Measurements from ENCODE around the gene TMSB10. TPM values are rescaled to one million over a fixed set of nuclear protein-coding genes. Genes with fewer than 3 reads are reported as not detected.

TMSB10 gene
- total and polyA plus RNA-seq, 2 of the 13 experiments (the other 11 are each of a cell fraction or from before 2014, with no cell fraction given): 665 to 708 TPM

DNA sequence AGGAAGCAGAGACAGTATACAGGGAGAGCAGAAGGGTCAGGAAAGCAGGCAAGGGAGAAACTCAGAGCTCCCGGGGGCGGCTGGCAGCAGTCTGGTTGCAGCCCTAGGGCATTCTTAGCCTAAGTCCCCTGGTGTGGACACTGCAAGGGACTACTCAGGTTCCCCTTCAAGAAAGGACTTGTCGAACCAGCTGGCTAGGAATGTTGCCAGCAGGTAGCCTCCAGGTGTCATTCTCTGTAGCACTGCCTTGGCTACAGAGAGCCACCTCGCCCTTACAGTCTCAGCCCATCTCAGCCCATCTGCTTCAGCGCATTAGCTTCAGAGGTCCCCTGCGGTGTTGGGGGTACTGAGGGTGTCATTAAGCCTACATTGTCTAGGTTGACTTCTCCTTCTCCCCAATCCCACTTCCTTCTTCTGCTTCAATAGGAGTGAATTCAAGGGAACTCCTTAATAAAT is 11.3 kb upstream of the TMSB10 start:
- Histone ChIP-seq H3K36me3 (replicated peaks in 1 of 2; ENCODE audit: control insufficient read depth in 1 of 2, insufficient read depth in 2 of 2, low read length in 2 of 2) (no peaks in the 10 kb centered on the region), H3K27ac (ENCODE audit: extremely low read length, insufficient read depth, low read length) (no peak overlapping the region), H4K20me1 (ENCODE audit: insufficient read depth, low read length) (no peaks in the 10 kb centered on the region), H3K27me3 (ENCODE audit: control insufficient read depth in 1 of 2, insufficient read depth in 2 of 2, low read length in 2 of 2) (peaks cover 3 to 19% of the 10 kb centered on the region in 2 experiments; a peak in 3 of 5 replicates), H2AFZ (ENCODE audit: low read length) (no peak overlapping the region), H3K9me3 (ENCODE audit: low read length) (no peaks in the 10 kb centered on the region), H3K9ac (ENCODE audit: insufficient read depth, low read depth, low read length) (no peak overlapping the region), H3K79me2 (ENCODE audit: insufficient read depth, low read length) (no peaks in the 10 kb centered on the region), H3K4me1 (ENCODE audit: insufficient read depth, low read length) (peaks cover 15% of the 10 kb centered on the region), H3K4me3 (replicated peaks in 1 of 3; ENCODE audit: insufficient read depth in 1 of 3, low read depth in 2 of 3, low read length in 3 of 3) (no peak overlapping the region), H3K4me2 (ENCODE audit: low read depth, low read length) (no peak overlapping the region)
- FAIRE-seq (no peak), DNase-seq (ENCODE audit: low spot score) (no peak), ATAC-seq (no peak; the same call in 2 of the 3 replicates)
- ChIA-PET POLR2A (interaction anchor here (0.5 kb wide), 1 partner anchor 14 kb away, joined by 3 read pairs; no protein-coding TSS in a partner anchor), CTCF (ENCODE audit: low intra/inter-chr PET ratio, low total read pairs) (no interaction called here)
- intact Hi-C loops (cut with micrococcal nuclease; ENCODE audit: unreplicated experiment): no loop called here
- 35% methylated on average over 5 of the region's 6 CpGs for WGBS (ENCODE audit: low lambda C conversion rate)
- in situ Hi-C loops (cut with HindIII; ENCODE audit: extremely low pct_ligation_motif_present, low pct_unique_long_range_greater_than_20kb): no loop called here
- BruUV-seq (replicated peaks): no TSS peak
- TF ChIP-seq, protein P1, sequence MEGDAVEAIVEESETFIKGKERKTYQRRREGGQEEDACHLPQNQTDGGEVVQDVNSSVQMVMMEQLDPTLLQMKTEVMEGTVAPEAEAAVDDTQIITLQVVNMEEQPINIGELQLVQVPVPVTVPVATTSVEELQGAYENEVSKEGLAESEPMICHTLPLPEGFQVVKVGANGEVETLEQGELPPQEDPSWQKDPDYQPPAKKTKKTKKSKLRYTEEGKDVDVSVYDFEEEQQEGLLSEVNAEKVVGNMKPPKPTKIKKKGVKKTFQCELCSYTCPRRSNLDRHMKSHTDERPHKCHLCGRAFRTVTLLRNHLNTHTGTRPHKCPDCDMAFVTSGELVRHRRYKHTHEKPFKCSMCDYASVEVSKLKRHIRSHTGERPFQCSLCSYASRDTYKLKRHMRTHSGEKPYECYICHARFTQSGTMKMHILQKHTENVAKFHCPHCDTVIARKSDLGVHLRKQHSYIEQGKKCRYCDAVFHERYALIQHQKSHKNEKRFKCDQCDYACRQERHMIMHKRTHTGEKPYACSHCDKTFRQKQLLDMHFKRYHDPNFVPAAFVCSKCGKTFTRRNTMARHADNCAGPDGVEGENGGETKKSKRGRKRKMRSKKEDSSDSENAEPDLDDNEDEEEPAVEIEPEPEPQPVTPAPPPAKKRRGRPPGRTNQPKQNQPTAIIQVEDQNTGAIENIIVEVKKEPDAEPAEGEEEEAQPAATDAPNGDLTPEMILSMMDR (CRISPR knock-in tag; IDR thresholded peaks at IDR 0.05): no peak
- TF ChIP-seq HNRNPH1 (optimal IDR thresholded peaks at IDR 0.05; ENCODE audit: low read depth, low read length) (no peak), ZNF572 (CRISPR knock-in tag; IDR thresholded peaks at IDR 0.05) (no peak), JARID2 (CRISPR knock-in tag; IDR thresholded peaks at IDR 0.05; ENCODE audit: insufficient replicate concordance) (no peak), EED (CRISPR knock-in tag; IDR thresholded peaks at IDR 0.05) (no peak), HNF1A (IDR thresholded peaks at IDR 0.05; ENCODE audit: low read depth) (no peak), HNF1A (CRISPR knock-in tag; IDR thresholded peaks at IDR 0.05; ENCODE audit: borderline replicate concordance) (no peak), ZFYVE20 (CRISPR knock-in tag; IDR thresholded peaks at IDR 0.05; ENCODE audit: borderline replicate concordance, low read depth) (no peak), PRDM15 (CRISPR knock-in tag; IDR thresholded peaks at IDR 0.05) (no peak), ZNF225 (CRISPR knock-in tag; IDR thresholded peaks at IDR 0.05) (no peak), SCMH1 (CRISPR knock-in tag; IDR thresholded peaks at IDR 0.05; ENCODE audit: borderline replicate concordance) (no peak), ZNF205 (CRISPR knock-in tag; IDR thresholded peaks at IDR 0.05) (no peak), TEAD3 (CRISPR knock-in tag; optimal IDR thresholded peaks at IDR 0.05; ENCODE audit: borderline replicate concordance) (no peak), GATA4 (IDR thresholded peaks at IDR 0.05; ENCODE audit: borderline replicate concordance, low read depth) (no peak)

All from HepG2 (cell line).